Fibroblast of peridontal ligament (primary cell): ENCODE results near the gene STX10.

Experiments
- DNase-seq: peaks from one replicate; pipeline ENCODE4 v3.0.0-alpha.2; 2010; ENCODE audit errors: extremely low read depth

STX10 gene

DNA sequence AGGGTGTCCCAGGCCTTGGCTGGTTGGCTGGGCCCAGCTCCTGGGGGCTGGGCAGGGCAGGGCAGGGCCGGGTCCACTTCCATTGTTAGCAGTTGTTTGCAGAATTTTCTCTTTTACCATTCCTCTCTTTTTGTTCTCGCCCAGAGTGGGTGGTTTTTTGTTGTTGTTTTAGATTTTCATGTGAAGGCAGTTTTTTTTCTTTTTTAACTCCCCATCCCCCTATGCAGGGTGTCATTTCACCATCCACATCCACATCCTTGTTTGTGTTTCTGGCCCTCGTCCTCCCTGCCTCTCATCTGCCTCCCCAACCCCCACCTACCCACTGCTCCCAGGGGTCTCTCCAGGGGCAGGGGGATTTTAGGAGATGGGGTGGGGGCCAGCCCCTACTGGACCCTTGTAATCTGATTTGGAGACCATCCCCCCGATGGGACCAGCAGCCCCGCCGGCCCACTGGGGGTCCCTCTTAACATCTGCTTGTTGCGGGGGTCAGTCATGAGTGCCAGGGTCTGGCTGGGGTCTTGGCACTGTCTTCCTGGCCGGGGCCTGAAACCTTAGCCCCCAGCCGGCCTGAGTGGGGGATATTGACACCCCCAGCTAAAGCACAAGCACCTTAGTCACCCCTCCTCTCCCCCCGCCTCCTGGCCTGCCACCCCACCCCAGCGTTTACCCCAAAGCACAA, 10.4 kb downstream of the STX10 start:
- no peak for DNase-seq

DNA sequence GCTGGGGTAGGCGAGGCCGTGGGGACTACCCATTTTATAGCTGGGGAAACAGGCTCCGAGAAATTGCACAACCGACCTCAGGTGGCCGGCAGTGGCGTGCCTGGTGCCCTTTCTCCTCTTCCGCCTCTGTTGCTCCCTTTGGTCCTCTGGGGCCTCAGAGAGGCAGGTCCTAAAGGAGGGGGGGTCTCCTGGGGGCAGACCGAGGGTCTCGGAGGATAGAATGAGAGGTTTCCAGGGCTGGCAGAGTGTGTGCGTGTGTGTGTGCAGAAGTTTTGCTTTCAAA, 11.3 kb downstream of the STX10 start:
- no peak for DNase-seq

- no peak for DNase-seq
Measured at GRCh38 chr19:13138171-13138915, 11.8 kb downstream of the STX10 start.

GRCh38 chr19:13137290-13137794, 12.8 kb downstream of the STX10 start:
- no peak for DNase-seq

DNA sequence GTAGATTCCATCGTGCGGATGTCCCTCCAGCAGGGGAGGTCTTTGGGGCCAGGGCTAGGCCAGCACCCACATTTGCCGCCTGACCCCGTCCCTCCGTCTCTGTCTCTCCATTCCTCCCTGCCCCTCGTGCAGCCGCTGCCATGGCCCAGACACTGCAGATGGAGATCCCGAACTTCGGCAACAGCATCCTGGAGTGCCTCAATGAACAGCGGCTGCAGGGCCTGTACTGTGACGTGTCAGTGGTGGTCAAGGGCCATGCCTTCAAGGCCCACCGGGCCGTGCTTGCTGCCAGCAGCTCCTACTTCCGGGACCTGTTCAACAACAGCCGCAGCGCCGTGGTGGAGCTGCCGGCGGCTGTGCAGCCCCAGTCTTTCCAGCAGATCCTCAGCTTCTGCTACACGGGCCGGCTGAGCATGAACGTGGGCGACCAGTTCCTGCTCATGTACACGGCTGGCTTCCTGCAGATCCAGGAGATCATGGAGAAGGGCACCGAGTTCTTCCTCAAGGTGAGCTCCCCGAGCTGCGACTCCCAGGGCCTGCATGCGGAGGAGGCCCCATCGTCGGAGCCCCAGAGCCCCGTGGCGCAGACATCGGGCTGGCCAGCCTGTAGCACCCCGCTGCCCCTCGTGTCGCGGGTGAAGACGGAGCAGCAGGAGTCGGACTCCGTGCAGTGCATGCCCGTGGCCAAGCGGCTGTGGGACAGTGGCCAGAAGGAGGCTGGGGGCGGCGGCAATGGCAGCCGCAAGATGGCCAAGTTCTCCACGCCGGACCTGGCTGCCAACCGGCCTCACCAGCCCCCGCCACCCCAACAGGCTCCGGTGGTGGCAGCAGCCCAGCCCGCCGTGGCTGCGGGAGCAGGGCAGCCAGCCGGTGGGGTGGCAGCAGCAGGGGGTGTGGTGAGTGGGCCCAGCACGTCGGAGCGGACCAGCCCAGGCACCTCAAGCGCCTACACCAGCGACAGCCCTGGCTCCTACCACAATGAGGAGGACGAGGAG, 14.8 kb downstream of the STX10 start:
- DNase-seq = no peak

- DNase-seq = no peak
Measured at GRCh38 chr19:13134626-13135025, 15.5 kb downstream of the STX10 start.

DNA sequence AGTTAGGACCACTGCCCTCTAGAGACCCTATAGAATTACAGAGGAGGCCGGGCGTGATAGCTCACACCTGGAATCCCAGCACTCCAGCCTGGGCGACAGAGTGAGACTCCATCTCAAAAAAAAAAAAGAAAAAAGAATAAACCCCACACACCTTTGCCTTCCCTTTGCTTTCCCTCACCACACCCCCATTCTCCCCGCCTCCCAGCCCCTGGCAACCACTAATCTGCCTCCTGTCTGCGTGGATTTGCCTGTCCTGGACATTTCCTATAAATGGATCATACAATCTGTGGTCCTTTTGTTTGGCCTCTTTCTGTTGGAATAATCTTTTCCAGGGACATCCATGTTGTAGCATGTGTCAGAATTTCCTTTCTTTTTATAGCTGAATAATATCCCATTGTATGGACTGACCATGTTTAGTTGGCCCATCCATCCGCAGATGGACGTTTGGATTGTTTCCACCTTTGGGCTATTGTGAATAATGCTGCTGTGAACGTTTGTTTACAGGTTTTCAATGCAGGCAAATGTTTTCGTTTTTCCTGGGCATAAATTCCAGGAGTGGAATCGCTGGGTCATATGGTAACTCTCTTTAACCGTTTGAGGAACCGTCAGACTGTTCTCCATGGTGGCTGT, 16.8 kb downstream of the STX10 start:
- no peak for DNase-seq

- peak; percentile 71 for DNase-seq
Measured at GRCh38 chr19:13132471-13133180, 17.5 kb downstream of the STX10 start.

GRCh38 chr19:13130886-13131490, 19.2 kb downstream of the STX10 start:
- no peak for DNase-seq

GRCh38 chr19:13129384-13129783, 20.8 kb downstream of the STX10 start:
- DNase-seq = no peak

- DNase-seq = no peak
Measured at GRCh38 chr19:13128583-13128982, 21.6 kb downstream of the STX10 start.

DNA sequence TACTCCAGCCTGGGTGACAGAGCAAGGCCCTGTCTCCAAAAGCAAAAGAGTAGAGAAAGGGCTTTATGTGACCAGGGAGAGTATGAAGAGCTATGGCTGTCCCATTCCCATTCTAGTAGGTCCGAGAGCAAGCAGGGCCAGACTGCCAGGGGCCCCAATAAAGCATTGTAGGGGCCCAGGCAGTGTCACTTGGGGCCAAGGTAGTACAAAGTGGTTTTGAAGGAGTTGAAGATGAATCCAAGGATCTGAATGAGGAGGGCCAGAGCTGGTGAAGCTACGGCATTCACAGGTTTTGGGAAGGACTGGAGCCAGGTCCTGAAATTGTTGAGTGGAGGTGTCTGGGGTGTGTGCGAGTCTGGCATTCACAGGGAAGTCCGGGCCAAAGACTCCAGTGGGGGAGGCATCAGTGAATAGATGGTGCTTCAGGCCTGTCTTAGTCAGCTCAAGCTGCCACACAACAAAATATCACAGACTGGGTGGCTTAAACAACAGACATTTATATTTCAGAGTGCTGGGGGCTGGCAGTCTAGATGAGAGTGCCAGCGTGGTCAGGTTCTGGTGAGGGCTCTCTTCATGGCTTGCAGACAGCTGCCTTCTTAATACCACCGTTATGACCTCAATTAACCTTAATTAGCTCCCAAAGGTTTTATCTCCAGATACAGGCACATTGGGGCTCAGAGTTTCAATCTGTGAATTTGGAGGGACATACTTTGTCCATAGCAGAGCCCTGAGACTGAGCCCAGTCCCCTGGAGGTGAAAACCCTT, 22.2 kb downstream of the STX10 start:
- no peak for DNase-seq

- DNase-seq = peak; percentile 37
Measured at GRCh38 chr19:13127051-13127450, 23.1 kb downstream of the STX10 start.

DNA sequence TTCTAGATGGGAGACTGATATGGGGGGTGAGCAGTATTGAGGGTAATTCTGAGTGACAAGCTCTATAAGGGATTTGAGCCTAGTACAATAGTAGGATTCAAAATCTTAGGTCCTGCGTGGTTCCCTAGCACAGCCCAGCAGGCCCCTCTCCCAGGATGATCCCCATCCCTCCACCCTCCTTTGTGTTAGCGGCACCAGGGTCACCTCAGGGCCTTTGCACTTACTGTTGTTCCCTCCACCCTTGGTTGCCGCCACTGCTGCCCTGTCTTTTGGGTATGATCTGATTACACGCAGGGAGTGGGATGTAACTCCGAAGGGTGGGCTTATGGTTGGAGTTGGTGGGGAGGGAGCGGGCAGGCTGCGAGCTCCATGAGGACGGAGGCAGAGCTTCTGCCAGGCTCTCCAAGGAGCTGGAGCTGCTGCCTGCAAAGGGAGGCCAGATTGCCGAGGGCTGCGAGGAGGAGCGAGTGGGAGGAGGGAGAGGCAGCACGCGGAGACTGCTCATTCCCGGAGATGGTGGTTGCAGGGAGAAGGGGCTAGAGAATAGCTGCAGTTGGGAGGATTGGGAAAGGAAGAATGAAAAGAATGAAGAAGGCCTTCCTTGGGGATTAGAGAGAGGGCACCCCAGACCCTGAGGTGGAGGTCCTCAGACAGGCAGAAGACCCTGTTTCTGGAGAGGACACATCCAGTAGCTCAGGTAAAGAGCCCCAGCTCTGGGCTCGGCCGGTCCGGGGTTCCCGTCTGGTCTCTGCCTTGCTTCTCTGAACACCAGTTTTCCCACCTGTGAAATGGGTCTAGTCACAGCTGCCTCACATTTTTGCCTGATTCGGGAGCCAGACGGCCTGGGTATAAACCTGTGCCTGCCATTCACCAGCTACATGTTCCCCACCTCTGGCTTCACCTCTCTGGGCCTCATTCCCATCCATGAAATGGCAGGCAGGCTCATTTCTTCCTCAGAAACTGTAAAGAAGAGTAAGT, 26.9 kb downstream of the STX10 start:
- no peak for DNase-seq

GRCh38 chr19:13122275-13122878, 27.8 kb downstream of the STX10 start:
- no peak for DNase-seq

DNA sequence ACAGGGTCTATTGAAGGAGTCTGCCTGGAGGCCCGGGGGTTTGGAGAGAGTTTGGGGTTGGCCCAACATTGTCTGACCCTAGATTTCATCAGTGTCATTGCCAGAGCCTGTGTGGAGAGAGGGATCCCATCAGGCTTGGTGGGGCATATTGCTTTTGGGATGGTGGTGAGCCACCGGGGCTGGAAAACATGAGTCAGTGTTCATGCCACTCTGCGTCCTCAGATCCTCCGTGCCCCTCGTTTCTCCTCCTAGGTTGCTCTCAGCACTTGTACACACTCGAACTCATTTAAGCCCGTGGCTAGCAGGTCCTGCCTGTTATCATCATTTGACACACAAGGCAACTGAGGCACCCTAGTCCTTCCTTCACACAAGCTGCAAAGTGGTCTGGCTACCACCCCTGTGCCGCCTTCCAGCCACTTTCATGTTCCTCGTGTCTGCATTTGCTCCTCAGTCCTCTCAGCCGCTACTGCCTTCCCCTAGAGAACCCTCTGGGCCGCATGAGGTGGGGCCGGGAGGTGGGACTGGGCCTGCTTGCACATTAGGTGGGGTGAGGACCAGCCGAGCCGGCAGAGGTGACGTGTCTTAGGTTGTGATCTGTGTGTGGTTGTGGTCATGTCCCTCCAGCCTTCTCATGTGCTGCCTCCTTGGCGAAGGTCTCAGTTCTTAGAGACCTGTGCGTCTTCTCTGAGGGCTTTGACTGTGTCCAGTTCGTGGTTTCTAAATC, 28.5 kb downstream of the STX10 start:
- no peak for DNase-seq

DNA sequence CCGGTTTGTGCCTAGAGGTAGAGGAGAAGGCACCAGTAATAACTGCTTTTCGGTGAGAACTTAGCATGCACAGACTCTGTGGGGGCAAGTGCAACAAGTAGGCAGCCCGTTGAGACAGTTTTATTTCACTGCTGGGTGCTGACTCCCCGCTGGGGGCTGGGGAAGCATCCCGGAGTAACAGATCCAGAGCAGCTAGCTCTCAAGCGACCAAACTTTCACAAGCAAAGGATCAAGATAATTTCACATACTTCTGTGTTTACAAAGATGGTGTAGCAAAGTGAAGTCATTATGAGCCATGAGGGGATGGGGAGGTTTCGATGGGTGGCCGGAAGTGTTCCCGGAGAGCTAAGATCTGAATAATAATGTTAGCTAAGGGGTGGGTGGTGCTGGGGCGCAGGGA, 29.4 kb downstream of the STX10 start:
- DNase-seq = peak; percentile 52

- DNase-seq = no peak
Measured at GRCh38 chr19:13120031-13120430, 30.1 kb downstream of the STX10 start.
